HAP-1 (cell line): ENCODE data around the gene MAS1L.

Experiments used
- DNase-seq, 2 experiments: peaks; one replicate each; pipeline ENCODE4 v3.0.0-alpha.2; 2016 to 2020; ENCODE audit warnings: low spot score in 2 of 2
- H3K27me3 ChIP-seq: fragments of 250-450 bp; sonication (Bioruptor Pico); 2 replicates; pipeline ENCODE4 v1.5.1; 2020; ENCODE audit warnings: low read depth, mild to moderate bottlenecking, moderate library complexity
- H3K36me3 ChIP-seq: fragments of 250-450 bp; sonication (Bioruptor Pico); replicated peaks from 2 replicates; pipeline ENCODE4 v1.5.1; 2020; ENCODE audit warnings: mild to moderate bottlenecking
- H3K4me1 ChIP-seq: fragments of 250-450 bp; sonication (Bioruptor Pico); 2 replicates; pipeline ENCODE4 v1.5.1; 2020; ENCODE audit warnings: mild to moderate bottlenecking
- H3K4me3 ChIP-seq: fragments of 250-450 bp; sonication (Bioruptor Pico); 2 replicates; pipeline ENCODE4 v1.5.1; 2020; ENCODE audit warnings: mild to moderate bottlenecking, moderate library complexity
- H3K9me3 ChIP-seq: fragments of 250-450 bp; sonication (Bioruptor Pico); 2 replicates; pipeline ENCODE4 v1.5.1; 2020; ENCODE audit warnings: mild to moderate bottlenecking, moderate library complexity
- in situ Hi-C: fragments of 300-500 bp; cut with MboI; formaldehyde crosslinking; loops from 3 replicates; pipeline ENCODE4 v1.14.3; 2020; ENCODE audit warnings: low sequenced_read_pairs, inconsistent platforms, mixed read lengths

The MAS1L gene, protein sequence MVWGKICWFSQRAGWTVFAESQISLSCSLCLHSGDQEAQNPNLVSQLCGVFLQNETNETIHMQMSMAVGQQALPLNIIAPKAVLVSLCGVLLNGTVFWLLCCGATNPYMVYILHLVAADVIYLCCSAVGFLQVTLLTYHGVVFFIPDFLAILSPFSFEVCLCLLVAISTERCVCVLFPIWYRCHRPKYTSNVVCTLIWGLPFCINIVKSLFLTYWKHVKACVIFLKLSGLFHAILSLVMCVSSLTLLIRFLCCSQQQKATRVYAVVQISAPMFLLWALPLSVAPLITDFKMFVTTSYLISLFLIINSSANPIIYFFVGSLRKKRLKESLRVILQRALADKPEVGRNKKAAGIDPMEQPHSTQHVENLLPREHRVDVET

DNA sequence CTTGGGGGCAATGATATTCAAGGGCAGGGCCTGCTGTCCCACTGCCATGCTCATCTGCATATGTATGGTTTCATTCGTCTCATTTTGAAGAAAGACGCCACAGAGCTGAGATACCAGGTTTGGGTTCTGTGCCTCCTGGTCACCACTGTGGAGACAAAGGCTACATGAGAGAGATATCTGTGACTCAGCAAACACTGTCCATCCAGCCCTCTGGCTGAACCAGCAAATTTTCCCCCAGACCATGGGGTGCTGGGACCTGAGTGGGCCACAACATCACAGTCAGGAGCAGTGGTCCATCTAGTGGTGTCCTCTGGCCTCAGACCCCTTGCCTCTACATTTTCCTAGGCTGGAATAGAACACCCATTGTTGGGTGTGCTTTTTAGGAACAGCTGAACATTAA, at the start of gene MAS1L:
Gene MAS1L, minus strand, starts transcription at position 297 of the 400 bp plus-strand sequence. Its CDS starts 54 bp downstream, at position 243.
- H3K9me3 ChIP-seq, result no peaks in the 10 kb centered on the region
- DNase-seq, result no peak
- H3K4me1 ChIP-seq, result no peaks in the 10 kb centered on the region
- H3K4me3 ChIP-seq, result no peak within 1 kb of the TSS
- no peaks in the 10 kb centered on the region for H3K27me3 ChIP-seq
- no peaks in the 10 kb centered on the region for H3K36me3 ChIP-seq
- in situ Hi-C loops, result no loop called here

DNA sequence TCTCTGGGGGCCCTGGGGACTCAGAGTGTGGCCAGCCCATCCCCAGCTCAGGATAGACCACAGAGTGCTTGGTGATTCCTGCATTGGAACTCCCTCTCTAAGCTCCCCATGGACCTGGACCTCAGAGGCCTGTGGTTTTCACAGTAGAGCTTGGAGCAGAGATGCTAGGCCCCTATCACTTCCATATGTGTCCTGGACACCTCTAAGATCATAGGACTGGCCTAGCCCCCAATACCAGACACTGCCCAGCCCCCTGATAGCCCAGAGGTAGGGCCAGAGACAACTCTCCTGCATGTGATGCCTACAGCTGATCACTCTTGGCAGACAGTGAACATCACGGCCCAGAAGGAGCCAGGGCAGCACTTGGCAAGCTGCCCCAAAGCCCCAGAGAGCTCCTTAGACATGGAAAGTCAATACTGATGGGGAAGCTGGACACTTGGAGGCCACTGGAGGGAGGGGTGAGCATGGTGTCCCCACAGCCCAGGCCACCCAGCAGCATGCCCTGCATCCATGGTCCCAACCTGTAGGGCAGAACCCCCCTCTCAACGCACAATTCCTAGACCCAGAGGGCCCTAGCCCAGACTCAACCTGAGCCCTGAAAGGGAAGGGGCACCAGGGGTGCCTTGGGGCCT, 44.7 kb upstream of the MAS1L start:
- DNase-seq, result no peak
- H3K27me3 ChIP-seq, result no peaks in the 10 kb centered on the region
- H3K4me1 ChIP-seq, result no peaks in the 10 kb centered on the region
- in situ Hi-C loops, result no loop called here
- no peak overlapping the region for H3K4me3 ChIP-seq
- no peaks in the 10 kb centered on the region for H3K9me3 ChIP-seq
- H3K36me3 ChIP-seq, result no peaks in the 10 kb centered on the region

DNA sequence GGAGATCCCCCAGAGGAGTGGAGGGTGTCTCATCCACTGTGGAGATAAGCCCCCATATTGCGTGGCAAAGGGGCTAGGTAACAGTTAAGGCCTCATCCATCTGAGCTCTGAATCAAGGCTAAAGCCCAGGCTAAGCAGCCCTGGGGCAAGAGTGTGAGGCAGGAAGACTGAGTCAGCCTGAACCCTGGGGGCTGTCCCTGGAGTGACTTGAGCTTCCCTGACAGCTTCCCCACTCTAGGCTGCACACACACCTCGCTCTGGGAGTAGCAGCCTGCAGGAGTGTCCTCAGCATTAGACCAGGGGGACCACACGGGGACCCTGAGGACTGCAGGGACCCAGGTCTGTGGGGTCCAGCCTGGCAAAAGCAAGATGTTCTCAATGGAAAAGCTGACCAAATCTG, 43.9 kb upstream of the MAS1L start:
- H3K36me3 ChIP-seq, result no peaks in the 10 kb centered on the region
- H3K4me1 ChIP-seq, result no peaks in the 10 kb centered on the region
- H3K27me3 ChIP-seq, result no peaks in the 10 kb centered on the region
- DNase-seq, result no peak
- in situ Hi-C loops, result no loop called here
- no peak overlapping the region for H3K4me3 ChIP-seq
- H3K9me3 ChIP-seq, result no peaks in the 10 kb centered on the region

DNA sequence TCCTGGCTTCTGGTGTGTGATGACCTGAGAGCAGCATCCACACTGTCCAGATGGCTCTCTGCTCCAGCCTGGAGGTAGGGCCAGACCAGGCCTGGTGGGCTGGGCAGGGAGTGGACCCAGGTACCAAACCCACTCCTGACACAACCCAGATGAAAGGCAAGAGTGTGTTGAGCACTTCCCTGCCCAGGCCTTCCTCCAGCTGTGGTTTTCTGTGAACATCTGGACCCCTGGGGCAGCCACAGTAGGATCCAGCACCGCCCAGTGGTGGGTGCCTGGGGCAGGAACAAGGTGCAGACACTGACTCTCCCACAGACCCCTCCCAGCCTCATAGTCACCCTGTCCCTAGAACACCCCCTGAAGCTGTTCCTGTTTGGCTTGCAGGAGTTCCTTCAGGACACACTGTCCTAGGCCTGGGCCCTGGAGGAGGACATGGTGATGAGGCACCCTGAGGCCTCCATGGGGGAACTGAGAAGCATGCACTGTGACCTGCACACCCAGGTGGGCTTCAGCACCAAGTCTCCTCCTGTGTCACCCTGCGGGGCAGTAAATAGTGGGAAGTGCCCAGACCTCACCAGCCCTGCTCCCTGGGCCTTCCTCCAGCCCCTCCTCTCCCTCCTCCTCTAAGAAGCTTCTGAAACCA, 43.0 kb upstream of the MAS1L start:
- H3K27me3 ChIP-seq, result no peaks in the 10 kb centered on the region
- in situ Hi-C loops, result no loop called here
- no peak for DNase-seq
- H3K4me1 ChIP-seq, result no peaks in the 10 kb centered on the region
- no peaks in the 10 kb centered on the region for H3K36me3 ChIP-seq
- no peaks in the 10 kb centered on the region for H3K9me3 ChIP-seq
- no peak overlapping the region for H3K4me3 ChIP-seq

DNA sequence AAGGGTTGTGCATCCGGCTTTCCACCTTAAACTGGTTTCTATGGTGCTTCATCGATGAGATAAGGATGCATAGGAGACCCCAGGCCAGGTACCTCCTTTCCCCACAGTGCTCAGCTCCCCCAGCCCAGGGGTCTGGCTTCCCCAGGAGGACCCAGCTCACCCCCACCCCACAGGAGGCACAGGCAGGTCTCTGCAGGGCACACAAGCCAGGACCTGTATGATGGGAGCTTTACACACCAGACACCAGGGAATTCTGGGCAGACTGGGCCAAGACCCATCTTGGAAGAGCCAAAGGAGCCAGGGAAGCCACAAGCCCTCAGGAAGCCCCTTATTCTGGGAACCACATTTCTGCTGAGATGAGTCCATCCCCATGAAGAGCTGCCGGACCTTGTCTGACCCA, 42.2 kb upstream of the MAS1L start:
- H3K4me3 ChIP-seq, result no peak overlapping the region
- no peaks in the 10 kb centered on the region for H3K9me3 ChIP-seq
- DNase-seq, result no peak
- no peaks in the 10 kb centered on the region for H3K27me3 ChIP-seq
- H3K4me1 ChIP-seq, result no peaks in the 10 kb centered on the region
- H3K36me3 ChIP-seq, result no peaks in the 10 kb centered on the region
- in situ Hi-C loops, result no loop called here

DNA sequence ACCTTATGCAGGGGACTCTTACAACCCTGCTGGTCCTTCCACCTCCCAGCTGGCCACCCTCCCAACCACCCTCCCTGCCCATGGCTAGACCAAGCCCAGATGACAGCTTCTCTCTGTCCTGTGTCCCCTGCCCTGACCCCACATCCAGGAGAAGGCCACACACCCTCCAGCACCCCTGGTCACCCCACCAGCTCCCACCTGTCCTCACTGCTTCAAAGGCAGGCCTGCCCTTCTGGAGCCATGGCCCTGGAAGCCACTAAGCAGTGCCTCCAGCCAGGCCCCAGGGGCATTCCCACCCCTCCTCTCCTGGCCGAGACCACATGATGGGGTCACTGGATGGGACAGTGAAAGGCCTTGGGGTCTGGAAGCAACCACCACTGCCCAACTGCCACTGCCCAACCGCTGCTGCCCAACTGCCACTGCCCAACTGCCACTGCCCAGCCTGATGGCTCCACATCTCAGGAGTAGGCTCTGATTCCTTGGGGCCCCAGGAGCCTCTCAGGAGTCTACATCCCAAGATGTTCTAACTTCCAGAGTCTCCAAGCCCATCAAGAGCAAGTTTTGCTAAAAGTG, 41.3 kb upstream of the MAS1L start:
- no peak overlapping the region for H3K4me3 ChIP-seq
- no peak for DNase-seq
- H3K27me3 ChIP-seq, result no peaks in the 10 kb centered on the region
- no peaks in the 10 kb centered on the region for H3K4me1 ChIP-seq
- H3K36me3 ChIP-seq, result no peaks in the 10 kb centered on the region
- no peaks in the 10 kb centered on the region for H3K9me3 ChIP-seq
- in situ Hi-C loops, result no loop called here

DNA sequence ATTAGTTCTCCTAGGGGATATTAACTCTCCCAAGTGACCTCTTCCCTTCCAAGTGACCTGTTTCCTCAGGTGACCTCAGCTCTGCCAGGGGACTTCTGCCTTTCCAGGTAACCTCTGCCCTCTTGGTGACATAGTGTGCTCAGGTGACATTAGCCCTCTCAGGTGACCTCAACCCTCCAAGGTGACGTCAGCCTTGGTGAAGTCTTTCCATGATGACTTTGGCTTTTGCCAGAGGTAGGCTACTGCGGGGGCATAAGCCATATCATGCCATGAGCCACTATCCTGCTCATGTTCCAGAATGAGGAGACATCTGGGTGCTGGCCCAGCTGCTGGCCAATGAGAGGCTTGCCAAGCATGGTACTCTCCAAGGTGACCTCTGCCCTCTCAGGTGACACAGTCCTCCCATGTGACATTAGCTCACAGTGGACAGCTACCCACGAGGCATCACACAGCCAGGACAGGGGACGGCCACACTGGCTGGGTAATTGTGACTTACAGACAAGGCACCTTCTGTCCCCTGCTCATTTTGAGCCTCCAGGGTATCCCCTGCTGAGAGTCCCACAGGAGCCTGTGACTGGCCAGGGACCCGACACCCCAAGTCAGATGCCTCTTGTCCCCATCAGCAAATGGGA, 40.7 kb upstream of the MAS1L start:
- no peaks in the 10 kb centered on the region for H3K9me3 ChIP-seq
- H3K4me1 ChIP-seq, result no peaks in the 10 kb centered on the region
- in situ Hi-C loops, result no loop called here
- no peaks in the 10 kb centered on the region for H3K36me3 ChIP-seq
- H3K4me3 ChIP-seq, result no peak overlapping the region
- DNase-seq, result no peak
- no peaks in the 10 kb centered on the region for H3K27me3 ChIP-seq

DNA sequence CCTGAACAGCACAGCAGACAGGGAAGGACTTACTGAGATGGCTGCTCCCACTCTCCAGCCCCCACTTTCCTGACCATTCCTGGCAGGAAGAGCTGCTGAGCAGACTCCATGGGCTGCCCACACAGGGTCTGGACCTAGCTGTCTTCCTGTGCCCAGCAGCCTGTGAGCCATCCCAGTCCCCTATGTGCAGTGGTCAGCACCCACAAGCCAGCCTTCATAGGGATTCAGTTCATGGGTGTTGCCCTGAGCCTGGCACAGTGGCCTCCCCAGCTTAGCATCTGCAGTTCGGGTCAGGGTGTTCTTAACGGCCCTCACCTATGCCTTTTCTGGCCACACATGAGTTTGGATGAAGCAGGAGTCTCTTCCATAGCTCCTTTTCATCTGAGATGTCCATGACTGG, 39.8 kb upstream of the MAS1L start:
- H3K27me3 ChIP-seq, result no peaks in the 10 kb centered on the region
- H3K9me3 ChIP-seq, result no peaks in the 10 kb centered on the region
- DNase-seq, result no peak
- in situ Hi-C loops, result no loop called here
- no peaks in the 10 kb centered on the region for H3K4me1 ChIP-seq
- H3K36me3 ChIP-seq, result no peaks in the 10 kb centered on the region
- H3K4me3 ChIP-seq, result no peak overlapping the region

DNA sequence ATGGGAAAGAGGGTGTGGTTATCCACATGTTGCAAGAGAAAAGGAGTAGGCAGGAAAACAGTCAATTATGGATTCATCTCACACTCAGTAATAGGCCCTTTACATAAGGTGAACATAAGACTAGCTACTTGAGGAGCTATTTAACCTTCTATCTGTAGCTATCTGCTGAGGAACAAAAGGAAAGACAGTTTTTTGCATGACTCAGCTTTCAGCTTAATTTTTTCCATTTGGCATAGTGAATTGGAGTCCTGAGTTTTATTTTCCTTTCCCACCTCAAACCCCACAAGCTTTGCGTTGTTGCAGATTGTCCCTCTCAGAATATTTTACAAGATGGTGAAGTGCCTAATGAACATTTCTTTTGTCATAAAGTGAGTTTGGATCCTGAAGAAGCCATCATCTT, 39.4 kb upstream of the MAS1L start:
- Histone ChIP-seq H3K9me3 (no peaks in the 10 kb centered on the region), H3K36me3 (no peaks in the 10 kb centered on the region), H3K27me3 (no peaks in the 10 kb centered on the region), H3K4me3 (no peak overlapping the region), H3K4me1 (no peaks in the 10 kb centered on the region)
- in situ Hi-C loops, result no loop called here
- DNase-seq, result no peak

DNA sequence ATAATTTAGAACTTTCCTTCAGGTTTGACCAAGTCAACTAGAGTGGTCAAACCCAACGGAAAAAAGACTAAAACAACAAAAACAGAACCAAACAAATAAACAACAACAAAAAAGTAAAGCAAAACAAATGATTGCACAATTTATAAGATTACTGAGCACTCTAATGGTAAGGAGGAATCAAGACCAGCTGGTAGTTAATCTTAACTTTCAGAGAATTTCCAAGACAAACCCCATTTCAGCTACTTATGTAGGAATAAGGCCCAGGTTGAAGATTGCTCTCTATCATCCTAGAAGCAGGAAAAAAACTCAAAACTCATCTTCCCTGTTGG, 37.5 kb upstream of the MAS1L start:
- no peak for DNase-seq
- no peak overlapping the region for H3K4me3 ChIP-seq
- no peaks in the 10 kb centered on the region for H3K27me3 ChIP-seq
- H3K4me1 ChIP-seq, result no peaks in the 10 kb centered on the region
- no peaks in the 10 kb centered on the region for H3K36me3 ChIP-seq
- no peaks in the 10 kb centered on the region for H3K9me3 ChIP-seq
- in situ Hi-C loops, result no loop called here

DNA sequence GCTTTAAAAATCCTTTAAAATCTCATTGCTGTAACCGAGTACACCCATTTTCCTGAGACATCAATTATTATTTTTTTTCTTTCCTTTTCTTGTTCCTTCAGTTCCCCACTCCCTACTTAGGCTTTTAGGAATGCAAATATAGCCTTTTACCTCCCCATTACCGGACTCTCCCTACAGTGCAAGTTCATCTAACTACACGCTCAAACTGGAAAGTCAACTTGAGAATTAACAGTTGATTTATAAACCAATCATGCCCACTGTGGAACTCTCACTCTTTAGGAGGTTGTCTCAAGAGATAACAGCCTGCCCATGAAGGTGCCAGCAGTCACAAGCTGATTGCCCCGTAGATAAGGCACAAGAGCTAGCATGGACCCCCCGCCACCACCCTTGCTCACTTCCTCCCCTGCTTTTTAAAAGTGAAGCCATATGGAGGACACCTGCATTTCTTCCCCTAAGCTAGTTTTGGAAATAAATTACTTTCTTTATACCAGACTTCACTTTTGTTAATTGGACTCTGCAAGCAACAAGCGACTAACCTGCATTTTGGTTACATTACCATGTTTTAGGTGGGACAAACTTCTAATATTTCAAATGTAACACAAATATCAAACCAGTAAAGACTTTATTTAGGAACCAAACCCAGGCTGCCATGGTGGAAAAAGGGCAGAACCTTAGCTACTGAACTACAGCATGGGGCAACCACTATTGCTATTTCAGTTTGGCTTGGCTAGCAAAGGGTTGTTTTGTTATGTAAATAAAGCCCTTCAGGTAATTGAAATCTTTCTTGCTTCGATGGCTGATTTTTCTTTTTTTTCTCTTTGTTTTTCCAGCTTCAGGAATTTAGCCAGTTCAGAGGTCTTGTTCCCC, 36.9 kb upstream of the MAS1L start:
- no peaks in the 10 kb centered on the region for H3K4me1 ChIP-seq
- H3K36me3 ChIP-seq, result no peaks in the 10 kb centered on the region
- in situ Hi-C loops, result no loop called here
- no peak for DNase-seq
- H3K9me3 ChIP-seq, result no peaks in the 10 kb centered on the region
- no peaks in the 10 kb centered on the region for H3K27me3 ChIP-seq
- H3K4me3 ChIP-seq, result no peak overlapping the region

DNA sequence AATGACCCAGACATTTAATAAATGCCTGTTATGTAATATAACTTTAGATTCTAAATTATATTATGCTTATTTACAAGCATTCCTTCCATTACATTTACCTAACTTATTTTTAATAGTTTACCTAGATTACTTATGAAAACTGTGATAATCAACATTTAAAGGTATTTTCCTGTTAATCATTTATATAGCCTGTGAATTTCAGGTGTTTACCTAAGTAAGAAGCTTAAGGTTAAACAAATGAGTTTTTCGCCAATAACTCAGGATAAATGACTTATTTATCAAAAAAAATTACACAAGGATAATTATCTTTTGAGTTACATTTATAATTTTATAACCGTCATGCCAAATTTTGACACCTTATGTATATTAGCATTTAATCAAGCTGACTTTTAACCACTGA, 36.3 kb upstream of the MAS1L start:
- DNase-seq, result no peak
- Histone ChIP-seq H3K9me3 (no peaks in the 10 kb centered on the region), H3K27me3 (no peaks in the 10 kb centered on the region), H3K4me3 (no peak overlapping the region), H3K36me3 (no peaks in the 10 kb centered on the region), H3K4me1 (no peaks in the 10 kb centered on the region)
- in situ Hi-C loops, result no loop called here

DNA sequence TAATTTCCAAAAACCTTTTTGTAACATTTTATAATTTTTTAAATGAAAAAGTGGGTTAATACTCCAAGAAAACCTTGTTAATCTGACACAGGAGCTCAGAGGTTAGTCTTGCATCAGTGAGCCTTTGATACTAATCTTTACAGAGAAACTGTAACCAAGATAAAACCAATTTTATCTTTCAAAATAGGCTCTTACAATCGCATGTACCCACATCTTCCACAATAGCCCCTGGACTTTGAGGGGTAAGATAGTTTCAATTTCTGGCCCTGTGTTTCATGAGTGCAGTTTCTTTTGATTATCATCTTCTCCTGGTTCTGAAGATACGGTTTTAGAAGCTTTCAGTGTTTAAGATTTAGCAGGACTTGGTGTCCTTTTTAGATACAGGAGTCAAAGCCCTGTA, 34.5 kb upstream of the MAS1L start:
- no peaks in the 10 kb centered on the region for H3K27me3 ChIP-seq
- H3K4me3 ChIP-seq, result no peak overlapping the region

More for the DNA sequence above, 34.5 kb upstream of the MAS1L start:
- H3K4me1 ChIP-seq, result no peaks in the 10 kb centered on the region
- no peaks in the 10 kb centered on the region for H3K9me3 ChIP-seq
- no peak for DNase-seq
- in situ Hi-C loops, result no loop called here
- H3K36me3 ChIP-seq, result no peaks in the 10 kb centered on the region
